ENCODE data around the gene VAT1. TPM values are rescaled to one million over a fixed set of nuclear protein-coding genes. Genes with fewer than 3 reads are reported as not detected.

The VAT1 gene
- total and polyA plus RNA-seq, 2 of the 13 experiments (the other 11 are each of a cell fraction or from before 2014, with no cell fraction given) = 143 to 205 TPM

GRCh38 chr17:43021741-43022512 is at the start of gene VAT1 (continued):
- TF ChIP-seq CBFB (CRISPR knock-in tag; IDR thresholded peaks at IDR 0.05) = no peak
- TF ChIP-seq MTERF4 (CRISPR knock-in tag; IDR thresholded peaks at IDR 0.05) = peak; percentile 97; the same call in 1 of the 2 replicates
- TF ChIP-seq ONECUT2 (CRISPR knock-in tag; IDR thresholded peaks at IDR 0.05) = peak; percentile 31; the same call in 1 of the 2 replicates
- TF ChIP-seq ZFP62 (CRISPR knock-in tag; IDR thresholded peaks at IDR 0.05) = peak; percentile 86; the same call in 1 of the 2 replicates
- TF ChIP-seq CSRNP2 (CRISPR knock-in tag; conservative IDR thresholded peaks at IDR 0.05; ENCODE audit: low read depth) = no peak; the same call in 1 of the 2 replicates
- TF ChIP-seq NR1H2 (CRISPR knock-in tag; IDR thresholded peaks at IDR 0.05; ENCODE audit: borderline replicate concordance, low read depth) = no peak
- no peak for TF ChIP-seq PAF1 (CRISPR knock-in tag; IDR thresholded peaks at IDR 0.05)
- no peak for TF ChIP-seq ZNF512B (CRISPR knock-in tag; IDR thresholded peaks at IDR 0.05; ENCODE audit: borderline replicate concordance)
- TF ChIP-seq ZNF230 (CRISPR knock-in tag; IDR thresholded peaks at IDR 0.05) = peak; percentile 89; the same call in 1 of the 2 replicates
- peak; percentile 2; the same call in 1 of the 2 replicates for TF ChIP-seq HMGXB3 (CRISPR knock-in tag; IDR thresholded peaks at IDR 0.05; ENCODE audit: borderline replicate concordance)
- TF ChIP-seq HHEX (CRISPR knock-in tag; IDR thresholded peaks at IDR 0.05) = no peak
- peak; percentile 38; the same call in 1 of the 2 replicates for TF ChIP-seq ZBTB14 (CRISPR knock-in tag; IDR thresholded peaks at IDR 0.05)
- TF ChIP-seq SOX13 (IDR thresholded peaks at IDR 0.05) = no peak
- TF ChIP-seq SOX13 (CRISPR knock-in tag; conservative IDR thresholded peaks at IDR 0.05 in 1 of 2, IDR thresholded peaks at IDR 0.05 in 1 of 2) = peak in 1 of 2 experiments; percentile 42; a peak in 2 of 4 replicates
- TF ChIP-seq RAD51 (IDR thresholded peaks at IDR 0.05; ENCODE audit: borderline replicate concordance) = no peak
- 0 out of 2 replicates have a peak, but pooled peaks have one; percentile 2 for TF ChIP-seq ZNF143 (CRISPR knock-in tag; IDR thresholded peaks at IDR 0.05)
- peak; percentile 77 for TF ChIP-seq ZNF180 (CRISPR knock-in tag; IDR thresholded peaks at IDR 0.05; ENCODE audit: borderline replicate concordance, low read depth)
- 0 out of 2 replicates have a peak, but pooled peaks have one; percentile 79 for TF ChIP-seq NFATC3 (CRISPR knock-in tag; IDR thresholded peaks at IDR 0.05)
